Activated naive CD8-positive, alpha-beta T cell treated with anti-CD3 and anti-CD28 coated beads, Interleukin-2, amount 10 ng/mL, durations not matched to agents 7 days and 5 days (primary cell): Measurements from ENCODE around the gene LAGE3. TPM values are rescaled to one million over a fixed set of nuclear protein-coding genes. Genes with fewer than 3 reads are reported as not detected.
A peak's percentile ranks its signal among the peaks of the same experiment; 100 is the strongest.

Source experiments
- ATAC-seq: fragments of 150-1000 bp; cut with Tn5 transposase; one replicate; pipeline ENCODE4 v1.10.0; 2021; ENCODE audit warnings: low read depth, moderate library complexity
- POLR2A ChIA-PET: fragments of 350-600 bp; sonication (Branson Sonifier 250); formaldehyde crosslinking; loops from one replicate; lab custom pipeline; 2021; ENCODE audit warnings: antibody characterized with exemption; lab: Charles Lee
- DNase-seq: peaks from one replicate; pipeline ENCODE4 v3.0.0; 2021
- H3K27ac Mint-ChIP-seq: one replicate; pipeline ENCODE4 v1.8.0; 2022; ENCODE audit warnings: mild to moderate bottlenecking, mixed read lengths
- H3K27me3 Mint-ChIP-seq: one replicate; pipeline ENCODE4 v1.8.0; 2022; ENCODE audit warnings: mild to moderate bottlenecking, moderate library complexity, mixed read lengths
- H3K36me3 Mint-ChIP-seq: one replicate; pipeline ENCODE4 v1.8.0; 2021; ENCODE audit warnings: mild to moderate bottlenecking, mixed read lengths
- H3K4me1 Mint-ChIP-seq: one replicate; pipeline ENCODE4 v1.8.0; 2021; ENCODE audit warnings: mixed read lengths
- H3K4me3 Mint-ChIP-seq: one replicate; pipeline ENCODE4 v1.8.0; 2022; ENCODE audit warnings: mild to moderate bottlenecking, moderate library complexity, mixed read lengths
- H3K9me3 Mint-ChIP-seq: one replicate; pipeline ENCODE4 v1.8.0; 2021; ENCODE audit warnings: mixed read lengths
- total RNA-seq, 2 experiments: library from RNA; stranded (reverse); gene quantifications; one replicate each; pipeline ENCODE4 v1.2.3, GENCODE V29; 2021

Gene LAGE3
- total RNA-seq, 2 experiments from 2014 or later: 32.2 to 34.8 TPM

DNA sequence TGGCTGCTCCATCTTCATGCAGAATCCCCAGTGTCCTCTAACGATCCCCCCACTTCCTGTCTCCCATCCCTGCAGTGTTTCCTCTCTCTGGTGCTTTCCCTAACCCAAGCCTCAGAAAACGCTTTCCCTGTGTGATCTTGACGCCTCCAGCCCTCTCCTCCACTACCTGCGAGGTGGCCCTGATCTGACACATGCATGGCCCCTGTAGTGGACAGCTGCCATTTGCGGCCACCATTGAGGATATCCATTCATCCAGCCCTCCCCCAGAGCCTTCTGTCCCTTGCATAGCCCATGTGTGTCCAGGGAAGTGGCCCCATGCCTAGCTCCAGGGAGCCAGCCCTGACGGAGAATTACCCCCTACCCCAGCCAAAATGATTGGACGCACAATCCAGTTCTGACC, 4.2 kb upstream of the LAGE3 start:
- Mint-ChIP-seq H3K27ac (no peak overlapping the region), H3K36me3 (peaks cover 4% of the 10 kb centered on the region), H3K4me3 (no peak overlapping the region), H3K4me1 (peaks cover 8% of the 10 kb centered on the region), H3K27me3 (no peaks in the 10 kb centered on the region), H3K9me3 (no peaks in the 10 kb centered on the region)
- DNase-seq: no peak
- POLR2A ChIA-PET: interaction anchor here (0.9 kb wide), 1 partner anchor 71 kb away, joined by 3 read pairs; no protein-coding TSS in a partner anchor
- no peak for ATAC-seq

GRCh38 chrX:154482786-154483185, 3.7 kb upstream of the LAGE3 start:
- Mint-ChIP-seq H3K4me3 (no peak overlapping the region), H3K4me1 (peaks cover 8% of the 10 kb centered on the region), H3K27ac (no peak overlapping the region), H3K9me3 (no peaks in the 10 kb centered on the region), H3K27me3 (no peaks in the 10 kb centered on the region), H3K36me3 (peaks cover 4% of the 10 kb centered on the region)
- no peak for ATAC-seq
- DNase-seq: no peak
- POLR2A ChIA-PET: interaction anchor here (0.9 kb wide), 1 partner anchor 71 kb away, joined by 3 read pairs; no protein-coding TSS in a partner anchor

GRCh38 chrX:154481911-154482601, 3.0 kb upstream of the LAGE3 start:
- Mint-ChIP-seq H3K4me1 (peaks cover 10% of the 10 kb centered on the region), H3K4me3 (no peak overlapping the region), H3K27ac (peak overlapping the region; percentile 36), H3K36me3 (peaks cover 4% of the 10 kb centered on the region), H3K27me3 (no peaks in the 10 kb centered on the region), H3K9me3 (no peaks in the 10 kb centered on the region)
- no peak for ATAC-seq
- POLR2A ChIA-PET: interaction anchor here (0.9 to 2.9 kb wide), 2 partner anchors 8 to 70 kb away, joined by 3 to 15 read pairs; partner anchors contain the start of gene SLC10A3
- DNase-seq: no peak

DNA sequence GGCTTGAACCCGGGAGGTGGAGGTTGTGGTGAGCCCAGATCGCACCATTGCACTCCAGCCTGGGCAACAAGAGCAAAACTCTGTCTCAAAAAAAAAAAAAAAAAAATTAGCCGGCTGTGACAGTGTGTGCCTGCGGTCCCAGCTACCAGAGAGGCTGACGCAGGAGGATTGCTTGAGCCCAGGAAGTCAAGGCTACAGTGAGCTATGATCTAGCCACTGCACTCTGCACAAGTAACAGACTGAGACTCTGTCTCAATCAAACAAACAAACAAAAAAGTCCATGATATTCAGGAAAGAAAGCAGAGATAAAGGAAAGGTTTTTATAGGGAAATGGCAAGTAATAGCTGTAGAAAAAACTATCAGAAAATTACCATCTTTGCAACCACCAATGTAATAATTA, 2.1 kb upstream of the LAGE3 start:
- Mint-ChIP-seq H3K9me3 (no peaks in the 10 kb centered on the region), H3K36me3 (peaks cover 4% of the 10 kb centered on the region), H3K4me3 (no peak overlapping the region), H3K4me1 (peaks cover 13% of the 10 kb centered on the region), H3K27me3 (no peaks in the 10 kb centered on the region), H3K27ac (no peak overlapping the region)
- DNase-seq (no peak), ATAC-seq (no peak)
- POLR2A ChIA-PET: interaction anchor here (0.7 to 2.9 kb wide), 2 partner anchors 9 to 35 kb away, joined by 5 to 15 read pairs; partner anchors contain the start of genes FAM3A and SLC10A3

DNA sequence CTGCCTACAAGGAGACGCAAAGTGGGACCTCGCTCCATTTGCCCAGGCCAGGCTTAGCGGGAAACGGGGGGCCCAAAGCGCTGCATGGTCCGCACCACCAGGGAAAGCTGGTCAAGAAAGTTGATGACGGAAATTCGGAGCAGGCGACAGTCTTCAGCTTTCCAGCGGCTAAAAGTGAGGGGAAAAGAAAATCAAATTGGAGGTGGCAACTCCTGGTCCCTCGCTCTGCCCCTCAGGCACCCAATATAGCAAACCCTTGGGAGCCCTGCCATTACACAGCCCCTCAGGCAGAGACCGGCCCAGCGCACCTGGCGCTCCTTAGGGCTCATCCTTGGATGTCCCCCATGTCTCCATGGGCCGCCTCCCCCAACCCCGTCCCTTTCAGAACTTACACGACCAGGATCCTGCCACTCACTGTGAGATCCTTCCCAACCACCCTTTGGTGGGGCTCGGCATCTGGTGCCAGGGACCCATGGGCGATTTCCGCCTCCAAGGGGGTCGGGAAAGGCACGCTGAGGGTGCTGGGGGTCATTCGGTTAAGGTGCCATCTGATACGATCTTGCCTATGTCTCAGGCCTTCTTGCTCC, 1.1 kb downstream of the LAGE3 start:
- Mint-ChIP-seq H3K27me3 (no peaks in the 10 kb centered on the region), H3K4me1 (peaks cover 8% of the 10 kb centered on the region), H3K36me3 (no peaks in the 10 kb centered on the region), H3K4me3 (peak overlapping the region; percentile 85), H3K27ac (peak overlapping the region; percentile 77), H3K9me3 (no peaks in the 10 kb centered on the region)
- POLR2A ChIA-PET: interaction anchor here (1.0 to 3.9 kb wide), 5 partner anchors 9 to 80 kb away, joined by 3 to 15 read pairs (median 4); partner anchors contain the start of genes SLC10A3 and UBL4A
- no peak for DNase-seq
- no peak for ATAC-seq

DNA sequence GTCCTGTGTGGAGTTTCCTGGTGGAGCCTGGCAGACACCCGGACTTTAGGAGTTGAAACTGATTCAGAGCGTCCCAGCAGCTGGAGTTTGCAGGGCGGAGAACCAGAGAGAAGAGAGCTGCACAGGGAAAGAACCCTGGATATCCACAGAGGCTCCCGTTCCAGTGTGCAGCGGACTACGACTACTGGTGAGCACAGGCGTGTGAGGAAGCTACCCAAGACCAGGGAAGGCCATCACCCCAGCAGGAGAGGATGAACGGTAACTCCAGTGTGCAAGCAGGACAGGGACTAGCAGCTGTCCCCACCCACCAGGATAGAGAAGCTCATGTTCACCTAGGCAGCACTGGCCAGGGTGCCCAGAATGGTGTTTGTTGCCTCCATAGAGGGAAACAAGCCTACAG, 2.3 kb downstream of the LAGE3 start:
- Mint-ChIP-seq H3K27me3 (no peaks in the 10 kb centered on the region), H3K9me3 (no peaks in the 10 kb centered on the region), H3K4me3 (no peak overlapping the region), H3K27ac (peak overlapping the region; percentile 48), H3K4me1 (peaks cover 8% of the 10 kb centered on the region), H3K36me3 (no peaks in the 10 kb centered on the region)
- no peak for ATAC-seq
- no peak for DNase-seq
- POLR2A ChIA-PET: interaction anchor here (0.6 to 3.9 kb wide), 10 partner anchors 10 to 77 kb away, joined by 3 to 15 read pairs (median 3); partner anchors contain the start of genes SLC10A3 and UBL4A

DNA sequence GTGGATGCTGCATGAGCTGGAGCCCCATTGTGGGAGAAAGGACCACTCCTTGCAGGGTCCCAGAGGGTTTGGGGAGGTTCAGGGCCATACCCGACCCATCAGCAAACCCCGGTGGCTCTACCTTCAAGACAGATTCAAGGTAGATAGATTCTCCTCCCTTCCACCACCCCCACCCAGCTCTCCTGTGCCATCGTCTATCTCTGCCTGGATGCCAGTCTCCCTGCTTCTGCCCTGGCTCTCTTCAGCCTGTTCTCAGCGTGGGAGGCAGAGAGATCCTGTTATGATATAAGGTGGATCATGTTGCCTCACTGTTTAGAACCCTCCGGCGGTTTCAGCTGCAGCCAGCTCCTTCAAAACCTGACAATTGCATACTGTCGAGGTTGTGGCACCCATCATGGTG, 5.4 kb downstream of the LAGE3 start:
- Mint-ChIP-seq H3K4me1 (peaks cover 4% of the 10 kb centered on the region), H3K9me3 (no peaks in the 10 kb centered on the region), H3K27ac (no peak overlapping the region), H3K27me3 (no peaks in the 10 kb centered on the region), H3K36me3 (no peaks in the 10 kb centered on the region), H3K4me3 (no peak overlapping the region)
- POLR2A ChIA-PET: no interaction called here
- ATAC-seq: no peak
- DNase-seq: no peak

DNA sequence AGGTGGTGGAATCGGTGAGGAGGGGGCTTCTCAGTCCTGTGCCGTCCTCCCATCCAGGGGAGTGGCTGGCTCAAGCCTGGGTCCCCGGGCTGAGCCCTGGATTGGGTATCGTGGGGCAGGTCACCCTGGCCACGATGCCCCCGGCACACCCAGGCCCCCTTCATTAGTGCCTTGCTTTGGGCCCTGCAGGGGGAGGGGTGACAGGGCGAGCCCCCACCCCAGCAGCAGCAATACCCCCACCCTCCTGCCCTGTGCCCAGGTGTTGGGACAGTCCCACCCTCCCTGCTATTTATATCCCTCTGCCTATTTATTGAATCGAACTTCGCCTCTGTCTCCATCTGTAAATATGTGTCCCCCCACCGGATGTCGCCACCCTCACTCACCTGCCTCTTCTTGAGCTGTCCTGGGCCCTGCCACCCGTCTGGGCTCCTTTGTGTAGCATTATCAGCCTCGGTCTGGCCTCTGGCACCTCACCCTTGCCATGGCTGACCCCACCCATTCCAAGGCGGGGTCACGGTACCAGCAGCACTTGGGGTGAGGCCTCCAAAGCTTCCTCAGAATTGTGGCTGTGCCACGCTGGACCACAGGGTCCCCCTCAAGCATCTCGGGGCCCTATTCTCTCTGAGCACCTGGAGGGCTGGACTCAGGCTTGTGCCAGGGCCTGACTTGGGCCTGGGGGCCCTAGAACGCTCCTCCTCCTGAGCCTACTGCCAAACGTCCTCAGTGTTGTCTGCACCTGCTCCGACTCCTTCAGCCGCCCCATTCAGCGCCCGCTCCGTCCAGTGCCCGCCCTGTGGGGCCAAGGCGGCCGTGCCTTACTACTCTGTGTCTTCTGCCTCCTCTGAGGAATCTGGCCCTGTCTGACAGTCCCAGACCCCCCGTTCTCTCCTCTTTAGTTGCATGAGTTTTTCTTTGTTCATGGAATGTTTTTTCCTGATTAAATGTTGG, 6.1 kb downstream of the LAGE3 start:
- H3K4me1 Mint-ChIP-seq: peaks cover 4% of the 10 kb centered on the region
- DNase-seq (no peak), ATAC-seq (no peak)
- POLR2A ChIA-PET: no interaction called here
- H3K27ac Mint-ChIP-seq: no peak overlapping the region
- no peaks in the 10 kb centered on the region for H3K36me3 Mint-ChIP-seq
- H3K27me3 Mint-ChIP-seq: no peaks in the 10 kb centered on the region
- no peaks in the 10 kb centered on the region for H3K9me3 Mint-ChIP-seq
- H3K4me3 Mint-ChIP-seq: no peak overlapping the region

GRCh38 chrX:154471839-154472684, 7.0 kb downstream of the LAGE3 start:
- POLR2A ChIA-PET: no interaction called here
- DNase-seq (no peak), ATAC-seq (no peak)
- Mint-ChIP-seq H3K36me3 (no peaks in the 10 kb centered on the region), H3K4me3 (no peak overlapping the region), H3K9me3 (no peaks in the 10 kb centered on the region), H3K4me1 (peaks cover 3% of the 10 kb centered on the region), H3K27ac (no peak overlapping the region), H3K27me3 (no peaks in the 10 kb centered on the region)

- no peak overlapping the region for H3K4me3 Mint-ChIP-seq
- H3K27ac Mint-ChIP-seq: no peak overlapping the region
- H3K27me3 Mint-ChIP-seq: no peaks in the 10 kb centered on the region
- H3K36me3 Mint-ChIP-seq: no peaks in the 10 kb centered on the region
- ATAC-seq (no peak), DNase-seq (no peak)
- H3K9me3 Mint-ChIP-seq: no peaks in the 10 kb centered on the region
- no peaks in the 10 kb centered on the region for H3K4me1 Mint-ChIP-seq
- POLR2A ChIA-PET: no interaction called here
Observed at GRCh38 chrX:154470914-154471568, 8.0 kb downstream of the LAGE3 start.

DNA sequence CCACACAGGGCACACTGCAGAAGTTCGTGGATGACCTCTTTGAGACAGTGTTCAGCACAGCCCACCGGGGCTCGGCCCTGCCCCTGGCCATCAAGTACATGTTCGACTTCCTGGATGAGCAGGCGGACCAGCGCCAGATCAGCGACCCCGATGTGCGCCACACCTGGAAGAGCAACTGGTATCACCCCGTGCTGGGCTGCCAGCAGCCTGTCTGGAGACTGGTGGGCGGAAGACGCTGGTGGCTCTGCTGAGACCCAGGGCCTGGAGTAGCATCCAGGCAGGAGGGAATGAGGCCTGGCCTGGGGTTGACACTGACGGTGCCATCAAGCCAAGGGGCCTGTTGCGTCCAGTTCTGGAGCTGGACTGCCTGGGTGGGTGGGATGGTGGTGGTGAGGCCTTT, 8.6 kb downstream of the LAGE3 start:
- H3K27me3 Mint-ChIP-seq: no peaks in the 10 kb centered on the region
- no peak for DNase-seq
- no peak for ATAC-seq
- no peaks in the 10 kb centered on the region for H3K4me1 Mint-ChIP-seq
- H3K27ac Mint-ChIP-seq: no peak overlapping the region
- no peaks in the 10 kb centered on the region for H3K36me3 Mint-ChIP-seq
- POLR2A ChIA-PET: no interaction called here
- H3K9me3 Mint-ChIP-seq: no peaks in the 10 kb centered on the region
- H3K4me3 Mint-ChIP-seq: no peak overlapping the region

DNA sequence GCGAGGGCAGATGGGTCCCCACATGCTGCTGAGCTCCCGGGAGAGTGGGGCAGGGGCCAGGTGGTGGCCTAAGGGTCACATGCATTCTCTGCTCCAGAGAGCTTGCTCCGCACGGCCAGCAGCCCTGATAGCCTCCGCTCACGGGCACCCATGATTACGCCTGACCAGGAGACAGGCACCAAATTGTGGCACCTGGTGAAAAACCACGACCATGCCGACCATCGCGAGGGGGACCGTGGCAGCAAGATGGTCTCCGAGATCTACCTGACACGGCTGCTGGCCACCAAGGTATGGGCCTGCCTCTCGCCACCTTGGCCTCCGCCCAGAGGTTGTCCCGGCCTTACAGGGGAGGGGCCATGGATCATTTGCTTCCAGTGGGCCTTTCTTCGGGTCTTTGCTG, 9.2 kb downstream of the LAGE3 start:
- H3K9me3 Mint-ChIP-seq: no peaks in the 10 kb centered on the region
- no peak for ATAC-seq

More for the DNA sequence above, 9.2 kb downstream of the LAGE3 start:
- POLR2A ChIA-PET: no interaction called here
- H3K4me1 Mint-ChIP-seq: no peaks in the 10 kb centered on the region
- DNase-seq: no peak
- H3K36me3 Mint-ChIP-seq: no peaks in the 10 kb centered on the region
- no peaks in the 10 kb centered on the region for H3K27me3 Mint-ChIP-seq
- H3K27ac Mint-ChIP-seq: no peak overlapping the region
- no peak overlapping the region for H3K4me3 Mint-ChIP-seq
